Central memory CD4-positive, alpha-beta T cell (primary cell): ENCODE data around the gene NFASC.

ENCODE experiments used
- DNase-seq: peaks from one replicate; pipeline ENCODE4 v3.0.0; 2022

The NFASC gene

GRCh38 chr1:204863024-204863423, 7.6 kb upstream of the NFASC start:
- no peak for DNase-seq

- DNase-seq = no peak
Observed at GRCh38 chr1:204863730-204864129, 6.9 kb upstream of the NFASC start.

GRCh38 chr1:204866051-204866596, 4.5 kb upstream of the NFASC start:
- no peak for DNase-seq

- DNase-seq = no peak
Observed at GRCh38 chr1:204867203-204867602, 3.5 kb upstream of the NFASC start.

- DNase-seq = no peak
Observed at GRCh38 chr1:204867666-204868339, 2.9 kb upstream of the NFASC start.

GRCh38 chr1:204868340-204868700, 2.3 kb upstream of the NFASC start:
- no peak for DNase-seq

- DNase-seq = no peak
Observed at GRCh38 chr1:204869097-204869496, 1.6 kb upstream of the NFASC start.

GRCh38 chr1:204871405-204872037, 859 bp downstream of the NFASC start:
- DNase-seq = no peak

- DNase-seq = no peak
Observed at GRCh38 chr1:204872262-204872881, 1.7 kb downstream of the NFASC start.

- no peak for DNase-seq
Observed at GRCh38 chr1:204873176-204873575, 2.5 kb downstream of the NFASC start.

- no peak for DNase-seq
Observed at GRCh38 chr1:204873714-204874113, 3.1 kb downstream of the NFASC start.

GRCh38 chr1:204874274-204874673, 3.6 kb downstream of the NFASC start:
- DNase-seq = no peak

GRCh38 chr1:204875255-204875654, 4.6 kb downstream of the NFASC start:
- no peak for DNase-seq

- no peak for DNase-seq
Observed at GRCh38 chr1:204878621-204879234, 8.1 kb downstream of the NFASC start.

- DNase-seq = no peak
Observed at GRCh38 chr1:204879351-204879750, 8.7 kb downstream of the NFASC start.

- no peak for DNase-seq
Observed at GRCh38 chr1:204880906-204881305, 10.2 kb downstream of the NFASC start.

- no peak for DNase-seq
Observed at GRCh38 chr1:204882479-204882878, 11.8 kb downstream of the NFASC start.

- no peak for DNase-seq
Observed at GRCh38 chr1:204883405-204883804, 12.7 kb downstream of the NFASC start.

- no peak for DNase-seq
Observed at GRCh38 chr1:204885288-204885711, 14.6 kb downstream of the NFASC start.

GRCh38 chr1:204885790-204886189, 15.1 kb downstream of the NFASC start:
- no peak for DNase-seq

- no peak for DNase-seq
Observed at GRCh38 chr1:204887846-204888245, 17.2 kb downstream of the NFASC start.

GRCh38 chr1:204888294-204888693, 17.6 kb downstream of the NFASC start:
- DNase-seq = no peak

- no peak for DNase-seq
Observed at GRCh38 chr1:204889681-204890383, 19.2 kb downstream of the NFASC start.
